IMR-90 (cell line): ENCODE results near the gene ADGB. TPM values are rescaled to one million over a fixed set of nuclear protein-coding genes. Genes with fewer than 3 reads are reported as not detected.

Experiments used
- ATAC-seq: fragments of 200-7000 bp; cut with Tn5 transposase; 2 replicates; pipeline ENCODE4 v1.9.1; 2020; ENCODE audit warnings: low read depth, mild to moderate bottlenecking, moderate library complexity
- BruUV-seq: library from RNA; stranded (reverse); fragments of 400-500 nt; replicated peaks from 2 replicates; lab custom pipeline; 2021; lab: Mats Ljungman, UMichigan
- CTCF ChIA-PET: fragments of 300-600 bp; formaldehyde crosslinking; extraction: SDS; loops from one replicate; lab custom pipeline; 2021; ENCODE audit warnings: antibody characterized with exemption; lab: Yijun Ruan, JAX
- POLR2A ChIA-PET: fragments of 300-600 bp; sonication (Branson Sonifier 250); formaldehyde crosslinking; loops from one replicate; lab custom pipeline; 2022; ENCODE audit warnings: antibody characterized with exemption; ENCODE audit not compliant: unreplicated experiment; lab: Charles Lee
- DNase-seq: peaks from one replicate; pipeline ENCODE4 v3.0.0; 2013
- H2AFZ ChIP-seq: replicated peaks from 2 replicates; pipeline ENCODE3; 2013; ENCODE audit warnings: low read length, mild to moderate bottlenecking; ENCODE audit not compliant: poor library complexity
- H2AK5ac ChIP-seq: 2 replicates; pipeline ENCODE4 v1.6.1; 2013; ENCODE audit warnings: low read depth, low read length, inconsistent platforms
- H2AK9ac ChIP-seq: replicated peaks from 2 replicates; pipeline ENCODE3; 2013; ENCODE audit warnings: mild to moderate bottlenecking, low read depth, low read length, moderate library complexity; ENCODE audit not compliant: poor library complexity
- H2BK120ac ChIP-seq: 2 replicates; pipeline ENCODE4 v1.6.1; 2013; ENCODE audit warnings: low read depth, low read length, inconsistent platforms
- H2BK15ac ChIP-seq: 3 replicates; pipeline ENCODE4 v1.6.1; 2013; ENCODE audit warnings: low read depth, low read length, inconsistent platforms
- H2BK20ac ChIP-seq: 2 replicates; pipeline ENCODE4 v1.6.1; 2013; ENCODE audit warnings: low read depth, mild to moderate bottlenecking, inconsistent platforms, low read length, moderate library complexity
- H2BK5ac ChIP-seq: 2 replicates; pipeline ENCODE4 v1.6.1; 2013; ENCODE audit warnings: mild to moderate bottlenecking, low read depth, low read length, inconsistent platforms; ENCODE audit not compliant: poor library complexity, severe bottlenecking
- H3K14ac ChIP-seq: replicated peaks from 2 replicates; pipeline ENCODE4 v1.6.1; 2013; ENCODE audit warnings: low read depth, low read length, inconsistent platforms
- H3K18ac ChIP-seq: 2 replicates; pipeline ENCODE4 v1.6.1; 2013; ENCODE audit warnings: low read depth, low read length, control low read depth
- H3K23ac ChIP-seq: 2 replicates; pipeline ENCODE4 v1.6.1; 2013; ENCODE audit warnings: low read depth, low read length, inconsistent platforms
- H3K27ac ChIP-seq: 2 replicates; pipeline ENCODE4 v1.5.1; 2013; ENCODE audit warnings: mild to moderate bottlenecking, control low read depth, low read length; ENCODE audit not compliant: insufficient read depth
- H3K27me3 ChIP-seq: 2 replicates; pipeline ENCODE4 v1.6.1; 2013; ENCODE audit warnings: low read length; ENCODE audit not compliant: control insufficient read depth, insufficient read depth
- H3K36me3 ChIP-seq: 2 replicates; pipeline ENCODE4 v1.6.1; 2013; ENCODE audit warnings: low read length, mixed read lengths; ENCODE audit not compliant: control insufficient read depth, insufficient read depth
- H3K4ac ChIP-seq: 2 replicates; pipeline ENCODE4 v1.6.1; 2013; ENCODE audit warnings: low read depth, low read length, inconsistent platforms
- H3K4me1 ChIP-seq: 2 replicates; pipeline ENCODE4 v1.6.1; 2013; ENCODE audit warnings: low read length, mixed read lengths; ENCODE audit not compliant: control insufficient read depth, insufficient read depth
- H3K4me2 ChIP-seq: 2 replicates; pipeline ENCODE4 v1.6.1; 2013; ENCODE audit warnings: low read depth, mild to moderate bottlenecking, control low read depth, low read length, moderate library complexity
- H3K4me3 ChIP-seq: 2 replicates; pipeline ENCODE4 v1.5.1; 2013; ENCODE audit warnings: low read depth, mild to moderate bottlenecking, control low read depth, low read length, moderate library complexity; ENCODE audit not compliant: insufficient read depth
- H3K56ac ChIP-seq: 2 replicates; pipeline ENCODE4 v1.6.1; 2013; ENCODE audit warnings: low read length, inconsistent platforms; ENCODE audit not compliant: insufficient read depth; ENCODE audit errors: extremely low read depth
- H3K79me1 ChIP-seq, 2 experiments: 2 replicates each; pipeline ENCODE4 v1.6.1; 2013; ENCODE audit warnings: low read length in 2 of 2, inconsistent platforms in 1 of 2, low read depth in 1 of 2
- H3K9ac ChIP-seq: 2 replicates; pipeline ENCODE4 v1.6.1; 2013; ENCODE audit warnings: low read depth, low read length, control low read depth
- H3K9me1 ChIP-seq: 2 replicates; pipeline ENCODE4 v1.6.1; 2013; ENCODE audit warnings: low read length, inconsistent platforms; ENCODE audit not compliant: insufficient read depth
- H3K9me3 ChIP-seq: 2 replicates; pipeline ENCODE4 v1.6.1; 2013; ENCODE audit warnings: low read length; ENCODE audit not compliant: control insufficient read depth, insufficient read depth
- H4K20me1 ChIP-seq: 2 replicates; pipeline ENCODE4 v1.6.1; 2013; ENCODE audit warnings: low read length, inconsistent platforms; ENCODE audit not compliant: insufficient read depth
- H4K5ac ChIP-seq: 2 replicates; pipeline ENCODE4 v1.6.1; 2013; ENCODE audit warnings: mild to moderate bottlenecking, low read depth, low read length, control low read depth
- H4K8ac ChIP-seq, 2 experiments: 2 replicates each; pipeline ENCODE4 v1.6.1; 2013; ENCODE audit warnings: low read depth in 2 of 2, low read length in 2 of 2, control low read depth in 1 of 2, inconsistent platforms in 1 of 2
- H4K91ac ChIP-seq: 2 replicates; pipeline ENCODE4 v1.6.1; 2013; ENCODE audit warnings: low read depth, low read length, inconsistent platforms; ENCODE audit not compliant: insufficient read depth
- MAZ ChIP-seq: IDR thresholded peaks from 2 replicates; pipeline ENCODE4 v1.6.1; 2012; ENCODE audit warnings: low read depth, mild to moderate bottlenecking, low read length, improper control_type of control experiment, moderate library complexity, borderline replicate concordance
- NFE2L2 ChIP-seq: fragments of 150-350 bp; IDR thresholded peaks from 2 replicates; pipeline ENCODE4 v1.6.1; 2016; ENCODE audit warnings: low read depth, mild to moderate bottlenecking, low read length
- POLR2A ChIP-seq: IDR thresholded peaks from 2 replicates; pipeline ENCODE4 v1.6.1; 2012; ENCODE audit warnings: mild to moderate bottlenecking, low read depth, low read length
- RAD21 ChIP-seq: IDR thresholded peaks from 2 replicates; pipeline ENCODE4 v1.6.1; 2012; ENCODE audit warnings: low read length, improper control_type of control experiment
- RCOR1 ChIP-seq: IDR thresholded peaks from 2 replicates; pipeline ENCODE4 v1.6.1; 2012; ENCODE audit warnings: mild to moderate bottlenecking, low read length, improper control_type of control experiment; ENCODE audit not compliant: insufficient replicate concordance
- WGBS, 2 experiments: methylation state at CpG; one replicate each; pipeline versions ENCODE4 v1.1.5 to v1.1.7; 2013; ENCODE audit warnings: missing lambda C conversion rate in 2 of 2; ENCODE audit not compliant: insufficient read length in 1 of 2; ENCODE audit errors: extremely low coverage in 2 of 2; 5-methylcytosine and 5-hydroxymethylcytosine counted together
- dilution Hi-C: fragments of 300-500 bp; cut with HindIII; formaldehyde crosslinking; loops from one replicate; pipeline ENCODE4 v1.14.3; 2018; ENCODE audit warnings: low sequenced_read_pairs; ENCODE audit not compliant: unreplicated experiment
- in situ Hi-C: fragments of 300-500 bp; cut with MboI; formaldehyde crosslinking; loops from 3 replicates; pipeline ENCODE4 v1.14.3; 2019; ENCODE audit warnings: low sequenced_read_pairs, inconsistent platforms, mixed read lengths
- intact Hi-C: fragments of 100-400 bp; cut with micrococcal nuclease; formaldehyde crosslinking; loops from 2 replicates; pipeline ENCODE4 v1.10.0; 2022
- polyA plus RNA-seq, 3 experiments: library from polyadenylated mRNA; depleted of rRNA; stranded (reverse); fragments of >200 nt; gene quantifications; 2 replicates each; pipeline ENCODE4 v1.2.3, GENCODE V29; 2012; ENCODE audit warnings: low replicate concordance in 1 of 3
- total RNA-seq: library from RNA; depleted of rRNA; stranded (reverse); fragments of >200 nt; gene quantifications from 2 replicates; pipeline ENCODE4 v1.2.3, GENCODE V29; 2012
- TF ChIP-seq, protein P1 (sequence below): conservative IDR thresholded peaks from 2 replicates; pipeline ENCODE4 v1.5.1; 2012; ENCODE audit warnings: mild to moderate bottlenecking, low read depth, low read length, improper control_type of control experiment
- TF ChIP-seq, protein P2 (sequence below): fragments of 150-350 bp; IDR thresholded peaks from 2 replicates; pipeline ENCODE4 v1.6.1; 2016; ENCODE audit warnings: low read depth, mild to moderate bottlenecking, low read length, moderate library complexity, borderline replicate concordance

Gene ADGB
- total and polyA plus RNA-seq, 2 of the 4 experiments (the other 2 are of a cell fraction): not detected

DNA sequence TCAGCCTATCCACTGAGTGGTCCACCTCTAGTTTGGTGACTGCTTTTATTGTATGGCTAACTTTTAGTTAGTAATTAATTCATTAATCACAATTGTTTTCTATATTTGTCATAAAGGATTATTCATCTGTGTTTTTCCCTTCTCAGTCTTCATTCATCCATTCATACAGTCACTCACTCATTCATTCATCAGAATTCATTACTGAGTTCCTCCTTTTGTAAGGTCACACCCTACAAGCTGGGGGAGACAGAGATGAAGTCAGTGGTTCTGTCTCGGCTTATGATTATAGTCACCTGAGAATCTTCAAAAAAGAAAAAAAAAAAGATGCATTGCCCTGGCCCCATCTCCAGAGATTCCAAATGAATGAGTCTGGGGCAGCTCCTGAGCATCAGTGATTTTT, 257.1 kb downstream of the ADGB start:
- Histone ChIP-seq H3K23ac (no peak overlapping the region), H3K4me1 (peaks cover 7% of the 10 kb centered on the region), H3K36me3 (no peaks in the 10 kb centered on the region), H2AFZ (no peak overlapping the region), H2BK15ac (no peak overlapping the region), H3K9ac (no peak overlapping the region), H4K5ac (no peak overlapping the region), H2AK9ac (no peak overlapping the region), H2BK5ac (no peak overlapping the region), H3K18ac (no peak overlapping the region), H3K9me1 (no peaks in the 10 kb centered on the region; the same call in 1 of the 2 replicates), H4K91ac (no peak overlapping the region), H3K9me3 (peaks cover 2% of the 10 kb centered on the region), H3K56ac (no peak overlapping the region), H4K20me1 (no peaks in the 10 kb centered on the region), H2AK5ac (no peak overlapping the region), H4K8ac (no peak overlapping the region), H3K4me2 (no peak overlapping the region), H2BK20ac (no peak overlapping the region), H3K79me1 (no peaks in the 10 kb centered on the region), H3K14ac (no peak overlapping the region), H3K4ac (no peak overlapping the region), H3K27me3 (no peaks in the 10 kb centered on the region), H3K27ac (no peak overlapping the region), H2BK120ac (no peak overlapping the region), H3K4me3 (no peak overlapping the region)
- ChIA-PET POLR2A (no interaction called here), CTCF (interaction anchor here (0.6 kb wide), 1 partner anchor 430 kb away, joined by 6 read pairs; no protein-coding TSS in a partner anchor)
- WGBS, 2 experiments: no CpG with 5 or more reads among the region's 1 CpG
- TF ChIP-seq POLR2A (no peak), RCOR1 (no peak), NFE2L2 (no peak), RAD21 (no peak), MAZ (no peak)
- TF ChIP-seq, protein P1, sequence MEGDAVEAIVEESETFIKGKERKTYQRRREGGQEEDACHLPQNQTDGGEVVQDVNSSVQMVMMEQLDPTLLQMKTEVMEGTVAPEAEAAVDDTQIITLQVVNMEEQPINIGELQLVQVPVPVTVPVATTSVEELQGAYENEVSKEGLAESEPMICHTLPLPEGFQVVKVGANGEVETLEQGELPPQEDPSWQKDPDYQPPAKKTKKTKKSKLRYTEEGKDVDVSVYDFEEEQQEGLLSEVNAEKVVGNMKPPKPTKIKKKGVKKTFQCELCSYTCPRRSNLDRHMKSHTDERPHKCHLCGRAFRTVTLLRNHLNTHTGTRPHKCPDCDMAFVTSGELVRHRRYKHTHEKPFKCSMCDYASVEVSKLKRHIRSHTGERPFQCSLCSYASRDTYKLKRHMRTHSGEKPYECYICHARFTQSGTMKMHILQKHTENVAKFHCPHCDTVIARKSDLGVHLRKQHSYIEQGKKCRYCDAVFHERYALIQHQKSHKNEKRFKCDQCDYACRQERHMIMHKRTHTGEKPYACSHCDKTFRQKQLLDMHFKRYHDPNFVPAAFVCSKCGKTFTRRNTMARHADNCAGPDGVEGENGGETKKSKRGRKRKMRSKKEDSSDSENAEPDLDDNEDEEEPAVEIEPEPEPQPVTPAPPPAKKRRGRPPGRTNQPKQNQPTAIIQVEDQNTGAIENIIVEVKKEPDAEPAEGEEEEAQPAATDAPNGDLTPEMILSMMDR: no peak
- TF ChIP-seq, protein P2, sequence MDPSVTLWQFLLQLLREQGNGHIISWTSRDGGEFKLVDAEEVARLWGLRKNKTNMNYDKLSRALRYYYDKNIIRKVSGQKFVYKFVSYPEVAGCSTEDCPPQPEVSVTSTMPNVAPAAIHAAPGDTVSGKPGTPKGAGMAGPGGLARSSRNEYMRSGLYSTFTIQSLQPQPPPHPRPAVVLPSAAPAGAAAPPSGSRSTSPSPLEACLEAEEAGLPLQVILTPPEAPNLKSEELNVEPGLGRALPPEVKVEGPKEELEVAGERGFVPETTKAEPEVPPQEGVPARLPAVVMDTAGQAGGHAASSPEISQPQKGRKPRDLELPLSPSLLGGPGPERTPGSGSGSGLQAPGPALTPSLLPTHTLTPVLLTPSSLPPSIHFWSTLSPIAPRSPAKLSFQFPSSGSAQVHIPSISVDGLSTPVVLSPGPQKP: no peak
- DNase-seq: no peak
- ATAC-seq: no peak
- BruUV-seq: no TSS peak
- dilution Hi-C loops (no loop called here), intact Hi-C loops (loop anchor here (2.0 to 10.0 kb wide), 4 partner anchors 366 to 649 kb away; partner anchors contain the start of gene SAMD5), in situ Hi-C loops (loop anchor here (10.0 to 25.0 kb wide), 2 partner anchors 429 to 1306 kb away; no protein-coding TSS in a partner anchor)
